Effector CD8-positive, alpha-beta T cell (primary cell): Measurements from ENCODE around the gene NRN1L.
"Not testable (repeated sequence)": the region's sequence is repeated elsewhere in the genome, so short reads cannot be mapped to it uniquely, and the experiment has no call there.

Experiments used
- DNase-seq: peaks from one replicate; lab custom pipeline; 2025; lab: John Stamatoyannopoulos, UW

NRN1L gene

GRCh38 chr16:67860589-67861398, 23.9 kb upstream of the NRN1L start:
- no peak for DNase-seq

- DNase-seq = no peak
These were observed 22.8 kb upstream of the NRN1L start for GRCh38 chr16:67861877-67862276.

- DNase-seq = no peak
These were observed 21.8 kb upstream of the NRN1L start for GRCh38 chr16:67862623-67863583.

- not testable (repeated sequence) for DNase-seq
These were observed 20.6 kb upstream of the NRN1L start for GRCh38 chr16:67864044-67864443.

- no peak for DNase-seq
These were observed 20.1 kb upstream of the NRN1L start for GRCh38 chr16:67864594-67864993.

- no peak for DNase-seq
These were observed 19.4 kb upstream of the NRN1L start for GRCh38 chr16:67865318-67865717.

GRCh38 chr16:67868290-67868689, 16.4 kb upstream of the NRN1L start:
- no peak for DNase-seq

GRCh38 chr16:67869653-67870052, 15.0 kb upstream of the NRN1L start:
- no peak for DNase-seq

GRCh38 chr16:67871256-67871655, 13.4 kb upstream of the NRN1L start:
- no peak for DNase-seq

- DNase-seq = no peak
These were observed 12.5 kb upstream of the NRN1L start for GRCh38 chr16:67872131-67872630.

- peak; percentile 79 for DNase-seq
These were observed 11.9 kb upstream of the NRN1L start, which contains the start of gene EDC4 for GRCh38 chr16:67872631-67873434. EDC4 (plus strand) TSS chr16:67873052; CDS start chr16:67873262, 210 bp downstream.

- DNase-seq = no peak
These were observed 11.0 kb upstream of the NRN1L start for GRCh38 chr16:67873435-67874370.

GRCh38 chr16:67874372-67874771, 10.3 kb upstream of the NRN1L start:
- no peak for DNase-seq

GRCh38 chr16:67877064-67877463, 7.6 kb upstream of the NRN1L start:
- no peak for DNase-seq

GRCh38 chr16:67878232-67878631, 6.5 kb upstream of the NRN1L start:
- DNase-seq = no peak

GRCh38 chr16:67878846-67879245, 5.8 kb upstream of the NRN1L start:
- no peak for DNase-seq

- DNase-seq = no peak
These were observed 5.2 kb upstream of the NRN1L start for GRCh38 chr16:67879462-67879861.

GRCh38 chr16:67879936-67880335, 4.7 kb upstream of the NRN1L start:
- no peak for DNase-seq

- no peak for DNase-seq
These were observed 4.1 kb upstream of the NRN1L start for GRCh38 chr16:67880584-67880983.

GRCh38 chr16:67881621-67882161, 3.0 kb upstream of the NRN1L start:
- no peak for DNase-seq
